HepG2 (cell line): ENCODE results near the gene PIM1. TPM values are rescaled to one million over a fixed set of nuclear protein-coding genes. Genes with fewer than 3 reads are reported as not detected.
A peak's percentile ranks its signal among the peaks of the same experiment; 100 is the strongest.

Source experiments
- ARNT ChIP-seq: fragments of 450-650 bp; IDR thresholded peaks from 2 replicates; pipeline ENCODE4 v1.6.1; 2017
- CBX2 ChIP-seq, 2 experiments: fragments of 200-600 bp in 1 of 2; sonication (generic); formaldehyde crosslinking in 1 of 2; IDR thresholded peaks; 2 replicates each; pipeline versions ENCODE4 v1.7.0 to v1.8.1; 2018 to 2022; ENCODE audit warnings: low read depth in 2 of 2, low read length in 1 of 2, mild to moderate bottlenecking in 1 of 2, missing genetic modification reagents in 1 of 2
- CEBPB ChIP-seq: IDR thresholded peaks from 2 replicates; pipeline ENCODE4 v1.6.1; 2011; ENCODE audit warnings: low read depth, low read length, improper control_type of control experiment, borderline replicate concordance
- ERF ChIP-seq: IDR thresholded peaks from 2 replicates; pipeline ENCODE4 v1.6.1; 2018; ENCODE audit warnings: missing biosample characterization, missing genetic modification reagents
- FOXC1 ChIP-seq: sonication (generic); formaldehyde crosslinking; IDR thresholded peaks from 2 replicates; pipeline ENCODE4 v1.8.0; 2022; ENCODE audit warnings: mild to moderate bottlenecking, missing genetic modification reagents, borderline replicate concordance
- FOXK1 ChIP-seq: sonication (generic); formaldehyde crosslinking; IDR thresholded peaks from 2 replicates; pipeline ENCODE4 v1.4.0; 2020; ENCODE audit warnings: low read depth, missing genetic modification reagents, borderline replicate concordance
- HNF4G ChIP-seq, 2 experiments: sonication (generic) in 1 of 2; formaldehyde crosslinking in 1 of 2; IDR thresholded peaks; 2 replicates each; pipeline versions ENCODE4 v1.4.0 to v1.6.1; 2011 to 2020; ENCODE audit warnings: borderline replicate concordance in 2 of 2, low read depth in 2 of 2, mild to moderate bottlenecking in 2 of 2, low read length in 1 of 2, missing genetic modification reagents in 1 of 2, moderate library complexity in 1 of 2
- HNRNPH1 ChIP-seq: fragments of 200-400 bp; formaldehyde crosslinking; optimal IDR thresholded peaks from 2 replicates; pipeline ENCODE3; 2017; ENCODE audit warnings: mild to moderate bottlenecking, low read depth, low read length
- KDM5B ChIP-seq: sonication (generic); formaldehyde crosslinking; IDR thresholded peaks from 2 replicates; pipeline ENCODE4 v1.4.0; 2020; ENCODE audit warnings: missing genetic modification reagents, mild to moderate bottlenecking, borderline replicate concordance
- MAX ChIP-seq: IDR thresholded peaks from 2 replicates; pipeline ENCODE4 v1.6.1; 2012; ENCODE audit warnings: inconsistent platforms
- MED1 ChIP-seq: sonication (generic); formaldehyde crosslinking; IDR thresholded peaks from 2 replicates; pipeline ENCODE4 v1.4.0; 2020; ENCODE audit warnings: missing genetic modification reagents
- MIXL1 ChIP-seq: IDR thresholded peaks from 2 replicates; pipeline ENCODE4 v1.6.1; 2016
- SAP130 ChIP-seq: IDR thresholded peaks from 2 replicates; pipeline ENCODE4 v1.6.1; 2016; ENCODE audit warnings: low read depth
- SIX1 ChIP-seq: sonication (generic); formaldehyde crosslinking; IDR thresholded peaks from 2 replicates; pipeline ENCODE4 v1.4.0; 2020; ENCODE audit warnings: missing genetic modification reagents, borderline replicate concordance
- SOX5 ChIP-seq: IDR thresholded peaks from 2 replicates; pipeline ENCODE4 v1.6.1; 2016; ENCODE audit warnings: borderline replicate concordance
- SOX6 ChIP-seq, 2 experiments: fragments of 450-650 bp in 1 of 2; sonication (generic) in 1 of 2; formaldehyde crosslinking in 1 of 2; IDR thresholded peaks; 2 replicates each; pipeline versions ENCODE4 v1.4.0 to v1.6.1; 2017 to 2020; ENCODE audit warnings: antibody characterized with exemption in 1 of 2, mild to moderate bottlenecking in 1 of 2, missing genetic modification reagents in 1 of 2
- SSRP1 ChIP-seq: IDR thresholded peaks from 2 replicates; pipeline ENCODE4 v1.6.1; 2016; ENCODE audit warnings: control low read depth
- YEATS4 ChIP-seq: sonication (generic); formaldehyde crosslinking; IDR thresholded peaks from 2 replicates; pipeline ENCODE4 v1.4.0; 2020; ENCODE audit warnings: missing genetic modification reagents, borderline replicate concordance
- ZMYM4 ChIP-seq: sonication (generic); formaldehyde crosslinking; IDR thresholded peaks from 2 replicates; pipeline ENCODE4 v1.8.1; 2023; ENCODE audit warnings: mild to moderate bottlenecking, missing genetic modification reagents
- ZNF362 ChIP-seq: sonication (generic); formaldehyde crosslinking; IDR thresholded peaks from 2 replicates; pipeline ENCODE4 v1.4.0; 2020; ENCODE audit warnings: missing genetic modification reagents, mild to moderate bottlenecking, borderline replicate concordance
- ZNF629 ChIP-seq: sonication (generic); formaldehyde crosslinking; conservative IDR thresholded peaks from 2 replicates; pipeline ENCODE4 v1.5.0; 2020; ENCODE audit warnings: missing genetic modification reagents
- ZNF761 ChIP-seq: sonication (generic); formaldehyde crosslinking; conservative IDR thresholded peaks from 2 replicates; pipeline ENCODE4 v1.4.0; 2020; ENCODE audit warnings: mild to moderate bottlenecking, missing genetic modification reagents
- polyA plus RNA-seq, 8 experiments: library from polyadenylated mRNA; depleted of rRNA in 3 of 8; stranded (reverse) in 7 of 8; unstranded in 1 of 8; fragments of >200 nt; fragmentation: Illumina TruSeq in 4 of 8; extraction: Trizol in 4 of 8; gene quantifications; 2 replicates each; pipeline versions ENCODE4 v1.2.1 to v1.2.3, GENCODE V29; 2011 to 2016; ENCODE audit warnings: low read depth in 4 of 8, missing spikeins in 1 of 8, mixed read lengths in 1 of 8; ENCODE audit not compliant: insufficient read depth in 1 of 8
- total RNA-seq, 5 experiments: library from RNA; depleted of rRNA; stranded (reverse); fragments of >200 nt; fragmentation: Illumina TruSeq; extraction: Trizol; gene quantifications; 2 replicates each; pipeline ENCODE4 v1.2.3, GENCODE V29; 2016; ENCODE audit warnings: low read depth in 1 of 5
- TF ChIP-seq, protein P1 (sequence below): IDR thresholded peaks from 2 replicates; pipeline ENCODE4 v1.6.1; 2012; ENCODE audit warnings: low read depth, low read length, improper control_type of control experiment
- TF ChIP-seq, protein P2 (sequence below): sonication (generic); formaldehyde crosslinking; IDR thresholded peaks from 2 replicates; pipeline ENCODE4 v1.8.1; 2023; ENCODE audit warnings: mild to moderate bottlenecking, missing genetic modification reagents, borderline replicate concordance

Gene PIM1
- total and polyA plus RNA-seq, 2 of the 13 experiments (the other 11 are each of a cell fraction or from before 2014, with no cell fraction given): 29.4 to 117 TPM

DNA sequence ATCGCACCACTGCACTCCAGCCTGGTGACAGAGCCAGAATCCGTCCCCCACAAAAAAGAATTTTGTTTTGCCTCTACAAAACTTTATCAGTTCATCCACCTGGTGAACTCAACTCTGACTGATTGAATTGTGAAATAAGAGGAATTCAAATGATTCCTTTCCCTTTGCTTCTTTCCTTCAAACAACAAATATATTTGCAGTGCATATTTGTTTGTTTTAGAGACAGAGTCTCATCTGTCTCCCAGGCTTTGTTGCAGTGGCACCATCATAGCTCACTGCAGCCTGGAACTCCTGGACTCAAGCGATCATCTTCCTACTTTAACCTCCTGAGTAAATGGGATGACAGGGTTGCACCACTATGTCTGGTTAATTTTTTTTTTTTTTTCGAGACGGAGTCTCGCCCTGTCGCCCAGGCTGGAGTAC, 23.2 kb upstream of the PIM1 start (continued):
- TF ChIP-seq ZNF362 (CRISPR knock-in tag) (peak; percentile 89), FOXC1 (CRISPR knock-in tag) (0 out of 2 replicates have a peak, but pooled peaks have one; percentile 34), MAX (no peak), MED1 (CRISPR knock-in tag) (peak; percentile 77), SOX6 (IDR thresholded peaks at IDR 0.05) (no peak), SOX6 (CRISPR knock-in tag; IDR thresholded peaks at IDR 0.05) (peak; percentile 50), MIXL1 (peak; percentile 55; the same call in 1 of the 2 replicates), FOXK1 (CRISPR knock-in tag) (peak; percentile 18; the same call in 1 of the 2 replicates), SAP130 (peak; percentile 44; the same call in 1 of the 2 replicates), HNF4G (IDR thresholded peaks at IDR 0.05; ENCODE audit: borderline replicate concordance, low read depth, low read length) (peak; percentile 17; the same call in 1 of the 2 replicates), HNF4G (CRISPR knock-in tag; IDR thresholded peaks at IDR 0.05; ENCODE audit: borderline replicate concordance, low read depth) (no peak), ARNT (no peak), CEBPB (peak; percentile 68; the same call in 1 of the 2 replicates), ZNF629 (CRISPR knock-in tag) (peak; percentile 60; the same call in 1 of the 2 replicates), ZNF761 (CRISPR knock-in tag) (no peak), HNRNPH1 (no peak), YEATS4 (CRISPR knock-in tag) (peak; percentile 50; the same call in 1 of the 2 replicates), SOX5 (peak; percentile 52; the same call in 1 of the 2 replicates), CBX2 (IDR thresholded peaks at IDR 0.05; ENCODE audit: low read depth, low read length) (no peak), CBX2 (CRISPR knock-in tag; IDR thresholded peaks at IDR 0.05; ENCODE audit: low read depth) (no peak), ZMYM4 (CRISPR knock-in tag) (0 out of 2 replicates have a peak, but pooled peaks have one; percentile 36), SIX1 (CRISPR knock-in tag) (no peak), ERF (CRISPR knock-in tag) (0 out of 2 replicates have a peak, but pooled peaks have one; percentile 42), SSRP1 (CRISPR knock-in tag) (no peak), KDM5B (CRISPR knock-in tag) (no peak)
- TF ChIP-seq, protein P1, sequence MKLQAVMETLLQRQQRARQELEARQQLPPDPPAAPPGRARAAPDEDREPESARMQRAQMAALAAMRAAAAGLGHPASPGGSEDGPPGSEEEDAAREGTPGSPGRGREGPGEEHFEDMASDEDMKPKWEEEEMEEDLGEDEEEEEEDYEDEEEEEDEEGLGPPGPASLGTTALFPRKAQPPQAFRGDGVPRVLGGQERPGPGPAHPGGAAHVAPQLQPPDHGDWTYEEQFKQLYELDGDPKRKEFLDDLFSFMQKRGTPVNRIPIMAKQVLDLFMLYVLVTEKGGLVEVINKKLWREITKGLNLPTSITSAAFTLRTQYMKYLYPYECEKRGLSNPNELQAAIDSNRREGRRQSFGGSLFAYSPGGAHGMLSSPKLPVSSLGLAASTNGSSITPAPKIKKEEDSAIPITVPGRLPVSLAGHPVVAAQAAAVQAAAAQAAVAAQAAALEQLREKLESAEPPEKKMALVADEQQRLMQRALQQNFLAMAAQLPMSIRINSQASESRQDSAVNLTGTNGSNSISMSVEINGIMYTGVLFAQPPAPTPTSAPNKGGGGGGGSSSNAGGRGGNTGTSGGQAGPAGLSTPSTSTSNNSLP: peak; percentile 69
- TF ChIP-seq, protein P2, sequence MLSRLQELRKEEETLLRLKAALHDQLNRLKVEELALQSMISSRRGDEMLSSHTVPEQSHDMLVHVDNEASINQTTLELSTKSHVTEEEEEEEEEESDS (CRISPR knock-in tag): no peak
